Panc1 (cell line): Measurements from ENCODE around the gene ZMYM4. TPM values are rescaled to one million over a fixed set of nuclear protein-coding genes. Genes with fewer than 3 reads are reported as not detected.

ENCODE experiments used
- ATAC-seq: fragments of 200-7000 bp; cut with Tn5 transposase; 2 replicates; pipeline ENCODE4 v1.9.1; 2020; ENCODE audit warnings: mild to moderate bottlenecking, moderate library complexity
- BruUV-seq: library from RNA; stranded (reverse); fragments of 400-500 nt; replicated peaks from 2 replicates; lab custom pipeline; 2021; lab: Mats Ljungman, UMichigan
- CTCF ChIA-PET: fragments of 300-600 bp; sonication (Branson Sonifier 250); formaldehyde crosslinking; loops from one replicate; lab custom pipeline; 2022; ENCODE audit warnings: antibody characterized with exemption; lab: Charles Lee
- POLR2A ChIA-PET: fragments of 300-600 bp; sonication (Branson Sonifier 250); formaldehyde crosslinking; loops from one replicate; lab custom pipeline; 2022; ENCODE audit warnings: antibody characterized with exemption; lab: Charles Lee
- DNase-seq: peaks from one replicate; pipeline ENCODE4 v3.0.0-alpha.2; 2010; ENCODE audit warnings: low read depth, low spot score
- H3K27ac ChIP-seq: 2 replicates; pipeline ENCODE4 v1.5.1; 2011; ENCODE audit warnings: mild to moderate bottlenecking, low read length, inconsistent platforms
- H3K27me3 ChIP-seq: fragments of 200-500 bp; sonication (Bioruptor generic); 2 replicates; pipeline ENCODE4 v1.6.0; 2014; ENCODE audit warnings: low read length, inconsistent platforms; ENCODE audit not compliant: control insufficient read depth, insufficient read depth
- H3K36me3 ChIP-seq: fragments of 200-500 bp; sonication (Bioruptor generic); 2 replicates; pipeline ENCODE4 v1.5.1; 2014; ENCODE audit warnings: inconsistent platforms, mild to moderate bottlenecking, low read length, moderate library complexity; ENCODE audit not compliant: control insufficient read depth, insufficient read depth
- H3K4me1 ChIP-seq: 2 replicates; pipeline ENCODE4 v1.5.1; 2011; ENCODE audit warnings: inconsistent platforms, mild to moderate bottlenecking, low read length, moderate library complexity; ENCODE audit not compliant: control insufficient read depth, insufficient read depth
- H3K4me3 ChIP-seq, 2 experiments: 2 replicates each; pipeline ENCODE4 v1.5.1; 2011 to 2012; ENCODE audit warnings: low read depth in 2 of 2, low read length in 2 of 2, mild to moderate bottlenecking in 2 of 2, inconsistent platforms in 1 of 2, moderate library complexity in 1 of 2
- H3K9me3 ChIP-seq: fragments of 200-500 bp; sonication (Bioruptor generic); 2 replicates; pipeline ENCODE4 v1.5.1; 2014; ENCODE audit warnings: low read depth, mild to moderate bottlenecking, inconsistent platforms, low read length, moderate library complexity; ENCODE audit not compliant: control insufficient read depth, insufficient read depth
- POLR2AphosphoS5 ChIP-seq: IDR thresholded peaks from 2 replicates; pipeline ENCODE4 v1.6.1; 2012; ENCODE audit warnings: mild to moderate bottlenecking, low read depth, low read length, moderate library complexity
- REST ChIP-seq, 2 experiments: IDR thresholded peaks; 2 replicates each; pipeline ENCODE4 v1.6.1; 2011 to 2012; ENCODE audit warnings: low read depth in 2 of 2, control low read depth in 1 of 2, low read length in 1 of 2, mild to moderate bottlenecking in 1 of 2, moderate library complexity in 1 of 2; ENCODE audit not compliant: insufficient read depth in 1 of 2
- SIN3A ChIP-seq: IDR thresholded peaks from 2 replicates; pipeline ENCODE4 v1.6.1; 2012; ENCODE audit warnings: low read depth, mild to moderate bottlenecking, low read length, moderate library complexity, borderline replicate concordance; ENCODE audit not compliant: insufficient read depth
- TCF7L2 ChIP-seq: IDR thresholded peaks from 2 replicates; pipeline ENCODE4 v1.6.1; 2011; ENCODE audit warnings: mild to moderate bottlenecking, low read depth, low read length, inconsistent platforms
- in situ Hi-C: cut with HindIII; loops from 2 replicates; pipeline ENCODE4 v1.10.0; 2016; ENCODE audit warnings: low sequenced_read_pairs, low pct_unique_long_range_greater_than_20kb
- intact Hi-C: fragments of 100-400 bp; cut with micrococcal nuclease; formaldehyde crosslinking; loops from one replicate; pipeline ENCODE4 v1.10.0; 2022; ENCODE audit not compliant: unreplicated experiment
- total RNA-seq: library from RNA; stranded (reverse); gene quantifications from one replicate; pipeline ENCODE4 v1.2.1, GENCODE V29; 2021; ENCODE audit not compliant: unreplicated experiment
- TF ChIP-seq, protein P1 (sequence below): fragments of 450-650 bp; IDR thresholded peaks from 2 replicates; pipeline ENCODE4 v1.5.1; 2017; ENCODE audit warnings: mild to moderate bottlenecking

Gene ZMYM4
- total RNA-seq, 1 experiment from 2014 or later: 82.2 TPM

GRCh38 chr1:35371506-35371905 is 103.0 kb downstream of the ZMYM4 start:
- CTCF ChIA-PET: no interaction called here
- POLR2A ChIA-PET: no interaction called here
- H3K36me3 ChIP-seq: peaks cover 3% of the 10 kb centered on the region; the same call in 1 of the 2 replicates

DNA sequence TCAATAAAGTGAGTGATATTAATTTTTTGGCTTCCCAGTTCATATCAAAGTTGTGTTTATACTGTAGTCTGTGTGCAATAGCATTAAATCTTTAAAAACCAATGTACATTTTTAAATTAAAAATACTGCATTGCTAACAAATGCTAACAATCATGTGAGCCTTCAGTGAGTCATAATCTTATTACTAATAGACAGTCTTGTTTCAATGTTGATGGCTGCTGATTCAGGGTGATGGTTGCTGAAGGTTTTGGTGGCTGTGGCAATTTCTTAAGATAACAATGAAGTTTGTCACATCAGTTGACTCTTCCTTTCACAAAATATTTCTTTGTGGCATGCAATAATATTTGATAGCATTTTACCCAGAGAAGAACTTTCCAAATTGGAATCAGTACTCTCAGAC is 109.0 kb downstream of the ZMYM4 start:
- POLR2A ChIA-PET: no interaction called here
- no peak overlapping the region for H3K4me3 ChIP-seq
- in situ Hi-C loops: no loop called here
- no peaks in the 10 kb centered on the region for H3K9me3 ChIP-seq
- no peaks in the 10 kb centered on the region for H3K27me3 ChIP-seq
- no peak for TF ChIP-seq TCF7L2
- TF ChIP-seq, protein P1, sequence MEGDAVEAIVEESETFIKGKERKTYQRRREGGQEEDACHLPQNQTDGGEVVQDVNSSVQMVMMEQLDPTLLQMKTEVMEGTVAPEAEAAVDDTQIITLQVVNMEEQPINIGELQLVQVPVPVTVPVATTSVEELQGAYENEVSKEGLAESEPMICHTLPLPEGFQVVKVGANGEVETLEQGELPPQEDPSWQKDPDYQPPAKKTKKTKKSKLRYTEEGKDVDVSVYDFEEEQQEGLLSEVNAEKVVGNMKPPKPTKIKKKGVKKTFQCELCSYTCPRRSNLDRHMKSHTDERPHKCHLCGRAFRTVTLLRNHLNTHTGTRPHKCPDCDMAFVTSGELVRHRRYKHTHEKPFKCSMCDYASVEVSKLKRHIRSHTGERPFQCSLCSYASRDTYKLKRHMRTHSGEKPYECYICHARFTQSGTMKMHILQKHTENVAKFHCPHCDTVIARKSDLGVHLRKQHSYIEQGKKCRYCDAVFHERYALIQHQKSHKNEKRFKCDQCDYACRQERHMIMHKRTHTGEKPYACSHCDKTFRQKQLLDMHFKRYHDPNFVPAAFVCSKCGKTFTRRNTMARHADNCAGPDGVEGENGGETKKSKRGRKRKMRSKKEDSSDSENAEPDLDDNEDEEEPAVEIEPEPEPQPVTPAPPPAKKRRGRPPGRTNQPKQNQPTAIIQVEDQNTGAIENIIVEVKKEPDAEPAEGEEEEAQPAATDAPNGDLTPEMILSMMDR: no peak
- TF ChIP-seq REST (IDR thresholded peaks at IDR 0.05; ENCODE audit: insufficient read depth in 1 of 2, low read depth in 2 of 2, low read length in 1 of 2): no peak
- no peak for TF ChIP-seq POLR2AphosphoS5
- TF ChIP-seq SIN3A: no peak
- intact Hi-C loops: no loop called here
- peaks cover 3% of the 10 kb centered on the region; the same call in 1 of the 2 replicates for H3K36me3 ChIP-seq
- H3K27ac ChIP-seq: no peak overlapping the region
- no peak for DNase-seq
- ATAC-seq: no peak
- CTCF ChIA-PET: no interaction called here
- no TSS peak for BruUV-seq
- H3K4me1 ChIP-seq: no peaks in the 10 kb centered on the region

More at GRCh38 chr1:35371506-35371905, 103.0 kb downstream of the ZMYM4 start:
- Histone ChIP-seq H3K4me3 (no peak overlapping the region), H3K27me3 (no peaks in the 10 kb centered on the region), H3K27ac (no peak overlapping the region), H3K9me3 (no peaks in the 10 kb centered on the region), H3K4me1 (no peaks in the 10 kb centered on the region)
- in situ Hi-C loops: no loop called here
- no peak for ATAC-seq
- BruUV-seq: no TSS peak
- TF ChIP-seq SIN3A (no peak), REST (IDR thresholded peaks at IDR 0.05; ENCODE audit: insufficient read depth in 1 of 2, low read depth in 2 of 2, low read length in 1 of 2) (no peak), POLR2AphosphoS5 (no peak), TCF7L2 (no peak)
- TF ChIP-seq, protein P1: no peak
- DNase-seq: no peak
- intact Hi-C loops: no loop called here
